GM12864 (cell line): ENCODE measurements around the gene SEMA3B.

Experiments used
- DNase-seq: peaks from one replicate; pipeline ENCODE4 v3.0.0-alpha.2; 2011; ENCODE audit warnings: low read depth
- H3K4me3 ChIP-seq: 2 replicates; pipeline ENCODE4 v1.5.1; 2011; ENCODE audit warnings: mild to moderate bottlenecking, low read depth, low read length, control low read depth
- TF ChIP-seq, protein P1 (sequence below): IDR thresholded peaks from 2 replicates; pipeline ENCODE4 v1.5.1; 2011; ENCODE audit warnings: low read depth, mild to moderate bottlenecking, moderate library complexity, low read length, control low read depth, inconsistent platforms; ENCODE audit errors: missing control alignments

SEMA3B gene

DNA sequence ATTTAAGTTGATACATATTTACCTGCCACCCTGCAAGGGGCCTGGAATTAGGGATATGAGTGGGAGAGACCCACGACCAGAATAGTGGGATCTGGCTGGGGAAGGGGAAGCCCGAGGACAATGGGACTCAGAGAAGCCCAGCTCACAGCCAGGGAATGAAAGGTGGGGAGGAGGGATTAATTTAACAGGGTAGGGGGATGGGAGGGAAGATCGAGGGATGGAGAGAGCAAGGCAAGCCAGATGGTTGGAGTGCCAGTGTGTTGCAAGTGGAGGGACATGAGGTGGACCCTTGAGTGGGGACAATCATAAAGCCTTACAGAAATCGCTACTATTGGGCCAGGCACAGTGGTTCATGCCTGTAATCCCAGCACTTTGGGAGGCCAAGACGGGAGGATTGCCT, 37.4 kb upstream of the SEMA3B start:
- H3K4me3 ChIP-seq = no peak overlapping the region
- TF ChIP-seq, protein P1, sequence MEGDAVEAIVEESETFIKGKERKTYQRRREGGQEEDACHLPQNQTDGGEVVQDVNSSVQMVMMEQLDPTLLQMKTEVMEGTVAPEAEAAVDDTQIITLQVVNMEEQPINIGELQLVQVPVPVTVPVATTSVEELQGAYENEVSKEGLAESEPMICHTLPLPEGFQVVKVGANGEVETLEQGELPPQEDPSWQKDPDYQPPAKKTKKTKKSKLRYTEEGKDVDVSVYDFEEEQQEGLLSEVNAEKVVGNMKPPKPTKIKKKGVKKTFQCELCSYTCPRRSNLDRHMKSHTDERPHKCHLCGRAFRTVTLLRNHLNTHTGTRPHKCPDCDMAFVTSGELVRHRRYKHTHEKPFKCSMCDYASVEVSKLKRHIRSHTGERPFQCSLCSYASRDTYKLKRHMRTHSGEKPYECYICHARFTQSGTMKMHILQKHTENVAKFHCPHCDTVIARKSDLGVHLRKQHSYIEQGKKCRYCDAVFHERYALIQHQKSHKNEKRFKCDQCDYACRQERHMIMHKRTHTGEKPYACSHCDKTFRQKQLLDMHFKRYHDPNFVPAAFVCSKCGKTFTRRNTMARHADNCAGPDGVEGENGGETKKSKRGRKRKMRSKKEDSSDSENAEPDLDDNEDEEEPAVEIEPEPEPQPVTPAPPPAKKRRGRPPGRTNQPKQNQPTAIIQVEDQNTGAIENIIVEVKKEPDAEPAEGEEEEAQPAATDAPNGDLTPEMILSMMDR = no peak
- DNase-seq = no peak

DNA sequence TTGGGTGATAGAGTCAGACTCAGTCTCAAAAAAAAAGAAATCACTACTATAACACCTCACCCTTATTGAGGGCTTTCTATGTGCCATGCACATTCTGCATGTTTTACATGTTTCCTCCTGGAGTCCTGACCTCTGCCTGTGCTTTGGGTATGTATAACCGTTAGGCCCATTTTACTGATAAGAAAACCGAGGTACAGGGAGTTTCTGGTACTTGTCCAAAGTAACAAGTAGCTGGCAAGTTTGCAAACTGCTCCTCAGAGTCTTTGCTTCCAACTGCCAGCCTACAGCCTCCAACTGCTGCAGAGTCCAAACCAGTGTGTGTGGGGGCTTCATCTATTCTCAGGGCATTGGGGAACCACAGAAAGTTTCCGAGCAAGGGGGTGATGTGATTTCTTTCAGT, 36.6 kb upstream of the SEMA3B start:
- no peak for DNase-seq
- no peak overlapping the region for H3K4me3 ChIP-seq
- TF ChIP-seq, protein P1 = no peak

DNA sequence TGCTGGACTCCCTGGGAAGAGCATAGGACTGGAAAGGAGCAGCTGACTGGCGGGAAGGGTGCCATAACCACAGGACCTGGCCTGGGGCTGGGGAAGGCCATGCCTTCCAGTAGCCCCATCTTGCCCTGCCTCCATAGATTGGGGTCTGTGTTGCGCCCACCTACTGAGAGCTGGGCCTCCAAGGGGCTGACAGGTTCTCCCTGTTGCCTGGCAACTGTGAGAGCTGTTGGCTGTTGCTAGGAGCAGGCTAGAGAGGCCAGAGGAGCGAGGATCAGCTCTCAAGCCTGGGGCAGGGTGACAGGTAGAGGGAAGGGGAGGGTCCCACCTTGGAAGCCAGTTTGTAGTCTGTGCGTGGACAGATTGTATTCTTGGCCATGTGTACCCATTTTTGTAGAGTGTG, 35.8 kb upstream of the SEMA3B start:
- TF ChIP-seq, protein P1 = no peak
- no peak for DNase-seq

DNA sequence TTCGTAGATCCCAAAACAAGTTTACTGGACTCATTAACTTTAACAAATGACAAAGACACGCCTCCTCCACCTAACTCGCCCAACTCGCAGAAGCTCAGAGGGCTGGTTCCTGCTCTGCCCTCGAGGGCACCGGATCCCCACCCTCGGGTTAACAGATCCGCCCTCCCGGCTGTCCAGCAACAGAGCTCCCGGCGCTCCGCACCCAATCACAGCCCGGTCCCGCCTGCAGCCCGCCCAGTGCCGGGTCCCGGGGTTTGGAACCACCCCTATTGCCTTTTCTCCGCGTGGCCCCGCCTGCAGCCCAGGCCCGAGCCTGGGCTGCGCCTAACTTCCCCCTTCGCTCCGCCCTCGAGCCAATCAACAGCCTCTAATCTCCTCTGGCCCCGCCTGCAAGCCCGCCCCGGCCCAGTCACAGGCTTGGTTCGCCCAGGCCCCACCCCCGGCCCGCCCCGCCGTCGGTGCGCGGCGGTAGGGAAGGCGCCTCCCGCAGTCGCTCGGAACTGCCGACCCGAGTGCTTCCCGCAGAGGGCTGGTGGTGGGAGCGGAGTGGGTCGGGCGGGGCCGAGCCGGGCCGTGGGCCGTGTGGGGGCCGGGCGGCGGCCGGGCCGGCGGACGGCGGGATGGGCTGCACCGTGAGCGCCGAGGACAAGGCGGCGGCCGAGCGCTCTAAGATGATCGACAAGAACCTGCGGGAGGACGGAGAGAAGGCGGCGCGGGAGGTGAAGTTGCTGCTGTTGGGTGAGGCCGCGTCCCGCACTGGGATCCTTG, 33.0 kb upstream of the SEMA3B start, which contains the start of gene GNAI2:
TSS of gene GNAI2 (plus strand) at position 489 of the 768 bp plus-strand sequence. CDS start at position 621, 132 bp downstream.
- H3K4me3 ChIP-seq = peak within 1 kb of the TSS; percentile 94
- TF ChIP-seq, protein P1 = no peak
- DNase-seq = peak; percentile 90

More for the DNA sequence above, 35.8 kb upstream of the SEMA3B start:
- no peak overlapping the region for H3K4me3 ChIP-seq

DNA sequence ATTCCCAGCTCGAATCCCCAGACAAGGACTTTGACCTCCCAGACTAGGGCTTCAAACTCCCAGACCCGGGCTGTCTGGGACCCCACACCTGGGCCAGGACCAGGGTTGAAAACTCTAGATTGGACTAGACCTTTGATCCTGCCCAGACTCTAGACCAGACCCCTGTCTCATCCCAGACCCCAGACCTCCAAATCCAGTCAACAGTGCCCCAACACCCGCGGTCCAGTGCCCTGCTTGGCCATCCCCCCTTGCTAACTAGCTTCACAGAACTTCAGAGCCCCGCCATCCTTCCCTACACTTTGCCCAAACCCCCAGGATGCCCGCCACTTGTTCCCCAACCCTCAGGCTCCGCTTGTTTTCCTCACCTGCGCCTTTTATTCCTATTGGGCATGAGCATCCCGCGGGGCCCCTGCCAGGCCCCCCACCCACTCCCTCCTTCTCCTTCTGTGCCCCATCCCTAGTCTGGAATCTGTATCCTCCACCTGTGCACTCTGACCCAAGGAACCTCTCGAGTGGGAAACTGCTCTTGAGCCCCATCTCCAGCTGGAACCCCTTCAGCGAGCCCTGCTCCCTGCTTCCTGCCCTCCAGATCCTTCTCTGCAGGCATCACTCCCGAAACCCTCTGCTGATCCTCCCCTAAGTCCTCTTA, 32.3 kb upstream of the SEMA3B start:
- H3K4me3 ChIP-seq = peak overlapping the region; percentile 94
- TF ChIP-seq, protein P1 = no peak
- DNase-seq = no peak

DNA sequence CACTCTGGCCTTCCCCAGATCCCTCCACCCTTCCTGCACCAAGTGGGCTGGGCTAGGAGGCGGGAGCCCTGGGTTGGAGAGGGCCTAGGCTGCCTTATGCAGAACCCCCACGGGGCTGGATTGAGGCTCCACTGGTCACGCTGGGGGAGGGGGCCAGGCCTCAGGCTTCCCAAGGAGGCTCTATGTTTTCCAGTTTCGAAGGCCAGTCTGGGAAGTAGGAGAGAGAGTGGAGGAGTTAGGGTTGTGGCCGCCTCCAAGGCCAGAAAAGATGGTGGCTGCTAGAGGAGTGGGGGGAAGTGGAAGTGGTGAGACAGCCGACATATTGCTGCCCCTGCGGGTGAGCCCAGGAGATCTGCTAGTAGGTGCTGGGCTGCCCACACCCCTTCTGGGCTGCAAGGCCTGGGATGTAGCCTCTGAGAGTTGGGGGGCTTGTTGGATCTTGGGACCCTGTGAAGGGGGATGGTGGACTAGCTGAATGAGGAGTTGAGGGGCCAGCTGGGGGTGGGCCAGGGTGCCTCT, 31.8 kb upstream of the SEMA3B start:
- peak overlapping the region; percentile 94 for H3K4me3 ChIP-seq
- no peak for DNase-seq
- TF ChIP-seq, protein P1 = no peak
